PC-3 (cell line): ENCODE results near the gene STK24. TPM values are rescaled to one million over a fixed set of nuclear protein-coding genes. Genes with fewer than 3 reads are reported as not detected.

Experiments used
- ATAC-seq: fragments of 200-7000 bp; cut with Tn5 transposase; 2 replicates; pipeline ENCODE4 v1.9.1; 2020; ENCODE audit warnings: mild to moderate bottlenecking, moderate library complexity
- BruUV-seq: library from RNA; stranded (reverse); fragments of 400-500 nt; replicated peaks from 2 replicates; lab custom pipeline; 2021; lab: Mats Ljungman, UMichigan
- CTCF ChIA-PET: fragments of 300-600 bp; sonication (Branson Sonifier 250); formaldehyde crosslinking; loops from one replicate; lab custom pipeline; 2022; ENCODE audit warnings: antibody characterized with exemption; lab: Charles Lee
- POLR2A ChIA-PET: fragments of 300-600 bp; sonication (Branson Sonifier 250); formaldehyde crosslinking; loops from one replicate; lab custom pipeline; 2022; ENCODE audit warnings: antibody characterized with exemption; ENCODE audit not compliant: unreplicated experiment; lab: Charles Lee
- DNase-seq: peaks from one replicate; pipeline ENCODE4 v3.0.0-alpha.2; 2015
- H2AFZ ChIP-seq: fragments of 300-600 bp; sonication (generic); 2 replicates; pipeline ENCODE4 v1.6.0; 2016; ENCODE audit warnings: antibody characterized with exemption, low read length
- H3F3A ChIP-seq: fragments of 300-600 bp; sonication (generic); one replicate; pipeline ENCODE4 v1.6.0; 2017; ENCODE audit warnings: antibody characterized with exemption, low read length, control low read depth, mild to moderate bottlenecking; ENCODE audit not compliant: unreplicated experiment
- H3K27ac ChIP-seq: fragments of 300-600 bp; sonication (generic); 2 replicates; pipeline ENCODE4 v1.5.1; 2016; ENCODE audit warnings: mild to moderate bottlenecking, low read length
- H3K27me3 ChIP-seq: fragments of 300-600 bp; sonication (generic); 2 replicates; pipeline ENCODE4 v1.6.1; 2016; ENCODE audit warnings: low read length, mixed read lengths
- H3K36me3 ChIP-seq: fragments of 300-600 bp; sonication (generic); 2 replicates; pipeline ENCODE4 v1.6.1; 2016; ENCODE audit warnings: low read depth, mixed run types, low read length, mixed read lengths
- H3K4me1 ChIP-seq: fragments of 300-600 bp; sonication (generic); 2 replicates; pipeline ENCODE4 v1.5.1; 2016; ENCODE audit warnings: low read length; ENCODE audit not compliant: insufficient read depth
- H3K4me2 ChIP-seq: fragments of 300-600 bp; sonication (generic); 2 replicates; pipeline ENCODE4 v1.6.0; 2016; ENCODE audit warnings: low read length
- H3K4me3 ChIP-seq: fragments of 300-600 bp; sonication (generic); 2 replicates; pipeline ENCODE4 v1.5.1; 2016; ENCODE audit warnings: mild to moderate bottlenecking, low read length, mixed read lengths
- H3K79me2 ChIP-seq: fragments of 300-600 bp; sonication (generic); 2 replicates; pipeline ENCODE4 v1.6.1; 2017; ENCODE audit warnings: low read length, mixed read lengths
- H3K9ac ChIP-seq: fragments of 300-600 bp; sonication (generic); 2 replicates; pipeline ENCODE4 v1.6.0; 2016; ENCODE audit warnings: mild to moderate bottlenecking, low read length
- H3K9me2 ChIP-seq: fragments of 300-600 bp; sonication (generic); replicated peaks from 2 replicates; pipeline ENCODE4 v1.6.1; 2016; ENCODE audit warnings: mixed run types, low read length, mixed read lengths
- H3K9me3 ChIP-seq: fragments of 300-600 bp; sonication (generic); 2 replicates; pipeline ENCODE4 v1.6.1; 2016; ENCODE audit warnings: low read length, mixed read lengths
- H4K20me1 ChIP-seq: fragments of 300-600 bp; sonication (generic); 2 replicates; pipeline ENCODE4 v1.6.1; 2016; ENCODE audit warnings: low read length, mixed read lengths
- EZH2 ChIP-seq: fragments of 300-600 bp; sonication (generic); IDR thresholded peaks from one replicate; pipeline ENCODE4 v1.6.1; 2017; ENCODE audit warnings: antibody characterized with exemption, mild to moderate bottlenecking, low read length; ENCODE audit not compliant: unreplicated experiment
- EZH2phosphoT487 ChIP-seq: fragments of 300-600 bp; sonication (generic); IDR thresholded peaks from 2 replicates; pipeline ENCODE4 v1.6.1; 2018; ENCODE audit warnings: mild to moderate bottlenecking, antibody characterized with exemption, low read length, borderline replicate concordance
- intact Hi-C: fragments of 100-400 bp; cut with micrococcal nuclease; formaldehyde crosslinking; loops from 2 replicates; pipeline ENCODE4 v1.9.0; 2023
- total RNA-seq: library from RNA; depleted of rRNA; stranded (reverse); fragments of >200 nt; gene quantifications from 2 replicates; pipeline ENCODE4 v1.2.3, GENCODE V29; 2014
- TF ChIP-seq, protein P1 (sequence below): fragments of 300-600 bp; sonication (generic); conservative IDR thresholded peaks from 2 replicates; pipeline ENCODE4 v1.5.1; 2017; ENCODE audit warnings: antibody characterized with exemption, low read depth, mild to moderate bottlenecking, low read length

Gene STK24
- total RNA-seq, 1 experiment from 2014 or later = 52.4 TPM

DNA sequence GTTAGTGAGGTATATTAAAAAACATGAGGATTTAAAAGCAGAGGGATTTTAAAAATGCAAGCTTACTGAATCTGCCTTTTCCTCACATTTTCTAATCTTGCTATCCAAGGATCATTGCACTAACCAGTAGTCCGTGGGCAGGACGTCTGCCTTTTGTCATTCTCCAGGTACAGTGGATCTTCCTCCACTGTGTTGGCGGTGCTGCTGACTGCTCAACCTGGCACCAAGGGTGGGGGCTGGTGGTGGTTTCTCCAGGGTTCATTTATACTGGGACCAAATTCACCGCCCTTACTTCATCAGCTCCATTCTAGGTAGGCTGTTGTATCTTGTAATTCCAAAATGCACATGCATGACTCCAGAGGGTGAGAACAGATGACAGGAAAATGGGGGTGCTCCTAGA is 169.3 kb downstream of the STK24 start:
- Histone ChIP-seq H3K9me3 (no peaks in the 10 kb centered on the region), H3K36me3 (no peaks in the 10 kb centered on the region), H3K9ac (no peak overlapping the region), H3K79me2 (no peaks in the 10 kb centered on the region), H3F3A (no peaks in the 10 kb centered on the region), H4K20me1 (no peaks in the 10 kb centered on the region), H3K4me3 (no peak overlapping the region), H3K4me1 (no peaks in the 10 kb centered on the region), H3K27ac (no peak overlapping the region), H3K9me2 (no peaks in the 10 kb centered on the region), H3K27me3 (no peaks in the 10 kb centered on the region), H2AFZ (no peak overlapping the region), H3K4me2 (no peak overlapping the region)
- CTCF ChIA-PET = no interaction called here
- ATAC-seq (no peak), DNase-seq (no peak)
- TF ChIP-seq EZH2phosphoT487 (no peak), EZH2 (no peak)
- TF ChIP-seq, protein P1, sequence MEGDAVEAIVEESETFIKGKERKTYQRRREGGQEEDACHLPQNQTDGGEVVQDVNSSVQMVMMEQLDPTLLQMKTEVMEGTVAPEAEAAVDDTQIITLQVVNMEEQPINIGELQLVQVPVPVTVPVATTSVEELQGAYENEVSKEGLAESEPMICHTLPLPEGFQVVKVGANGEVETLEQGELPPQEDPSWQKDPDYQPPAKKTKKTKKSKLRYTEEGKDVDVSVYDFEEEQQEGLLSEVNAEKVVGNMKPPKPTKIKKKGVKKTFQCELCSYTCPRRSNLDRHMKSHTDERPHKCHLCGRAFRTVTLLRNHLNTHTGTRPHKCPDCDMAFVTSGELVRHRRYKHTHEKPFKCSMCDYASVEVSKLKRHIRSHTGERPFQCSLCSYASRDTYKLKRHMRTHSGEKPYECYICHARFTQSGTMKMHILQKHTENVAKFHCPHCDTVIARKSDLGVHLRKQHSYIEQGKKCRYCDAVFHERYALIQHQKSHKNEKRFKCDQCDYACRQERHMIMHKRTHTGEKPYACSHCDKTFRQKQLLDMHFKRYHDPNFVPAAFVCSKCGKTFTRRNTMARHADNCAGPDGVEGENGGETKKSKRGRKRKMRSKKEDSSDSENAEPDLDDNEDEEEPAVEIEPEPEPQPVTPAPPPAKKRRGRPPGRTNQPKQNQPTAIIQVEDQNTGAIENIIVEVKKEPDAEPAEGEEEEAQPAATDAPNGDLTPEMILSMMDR = no peak
- intact Hi-C loops = no loop called here
- no TSS peak for BruUV-seq
- POLR2A ChIA-PET = no interaction called here

DNA sequence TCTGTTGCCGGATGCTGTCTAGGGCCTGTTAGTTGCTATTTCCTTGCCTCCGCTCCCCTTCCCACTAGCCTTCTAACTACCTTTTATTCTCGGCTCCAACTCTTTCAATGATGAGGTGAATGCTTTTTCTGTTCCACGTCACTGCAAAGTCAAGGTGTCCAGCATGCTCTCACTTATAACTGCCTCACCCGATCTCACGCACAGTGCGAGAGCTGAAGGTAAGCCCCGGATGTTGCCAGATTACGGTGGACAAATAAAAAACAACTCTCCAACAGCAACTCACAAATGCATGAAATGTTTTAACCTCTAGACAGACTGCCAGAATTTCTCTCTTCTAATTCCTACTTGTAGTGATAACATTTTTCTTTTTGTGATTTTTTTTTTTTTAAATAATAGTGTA is 169.9 kb downstream of the STK24 start:
- intact Hi-C loops = no loop called here
- no peaks in the 10 kb centered on the region for H3F3A ChIP-seq
- ChIA-PET CTCF (no interaction called here), POLR2A (no interaction called here)
- no peaks in the 10 kb centered on the region for H3K79me2 ChIP-seq
- no peaks in the 10 kb centered on the region for H4K20me1 ChIP-seq
- BruUV-seq = no TSS peak
- no peak overlapping the region for H3K27ac ChIP-seq
- DNase-seq (no peak), ATAC-seq (no peak)
- H3K4me2 ChIP-seq = no peak overlapping the region
- no peaks in the 10 kb centered on the region for H3K36me3 ChIP-seq
- H3K4me3 ChIP-seq = no peak overlapping the region
- no peak overlapping the region for H3K9ac ChIP-seq
- H3K4me1 ChIP-seq = no peaks in the 10 kb centered on the region
- no peak for TF ChIP-seq EZH2phosphoT487
- TF ChIP-seq, protein P1 = no peak
- H2AFZ ChIP-seq = no peak overlapping the region
- H3K9me2 ChIP-seq = no peaks in the 10 kb centered on the region
- no peaks in the 10 kb centered on the region for H3K9me3 ChIP-seq
- H3K27me3 ChIP-seq = no peaks in the 10 kb centered on the region

DNA sequence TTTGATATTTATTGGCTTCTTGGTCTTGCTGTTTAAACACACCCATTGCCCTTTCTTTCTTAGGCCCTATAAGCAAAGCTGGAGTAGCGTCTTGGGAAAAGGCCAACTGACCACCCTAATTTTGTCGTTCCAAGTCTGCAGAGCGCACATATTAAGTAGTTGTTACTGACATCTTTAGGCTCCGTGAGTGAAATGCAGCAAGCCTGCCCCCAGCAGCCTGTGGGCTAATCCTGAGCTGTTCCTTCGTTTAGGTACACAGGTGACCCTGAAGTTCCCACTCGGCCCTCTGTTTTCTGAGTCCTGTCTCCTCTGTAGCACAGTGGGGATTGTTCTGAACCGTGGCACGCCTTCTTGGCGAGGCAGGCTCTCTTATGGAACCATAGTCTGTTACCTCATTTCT is 170.5 kb downstream of the STK24 start:
- H3K9ac ChIP-seq = no peak overlapping the region
- H2AFZ ChIP-seq = no peak overlapping the region
- H3K4me2 ChIP-seq = no peak overlapping the region
- no peaks in the 10 kb centered on the region for H3K4me1 ChIP-seq
- H3K79me2 ChIP-seq = no peaks in the 10 kb centered on the region
- H3K27ac ChIP-seq = no peak overlapping the region
- intact Hi-C loops = no loop called here
- no peaks in the 10 kb centered on the region for H3F3A ChIP-seq
- H3K36me3 ChIP-seq = no peaks in the 10 kb centered on the region
- no peaks in the 10 kb centered on the region for H3K27me3 ChIP-seq
- H3K9me3 ChIP-seq = no peaks in the 10 kb centered on the region
- H3K4me3 ChIP-seq = no peak overlapping the region
- TF ChIP-seq EZH2phosphoT487 (no peak), EZH2 (no peak)
- TF ChIP-seq, protein P1 = no peak
- H3K9me2 ChIP-seq = no peaks in the 10 kb centered on the region
- H4K20me1 ChIP-seq = no peaks in the 10 kb centered on the region
- DNase-seq (no peak), ATAC-seq (no peak)
- BruUV-seq = no TSS peak
- POLR2A ChIA-PET = no interaction called here
- CTCF ChIA-PET = no interaction called here
